Measurements from ENCODE around the gene RFNG.

The RFNG gene

GRCh38 chr17:81998691-81999438 is 52.7 kb downstream of the RFNG start:
- no peak for DNase-seq

- DNase-seq = no peak
These were observed 53.4 kb downstream of the RFNG start for GRCh38 chr17:81998212-81998611.
